Gastroesophageal sphincter (tissue), 4 donors: ENCODE measurements around the gene ZMAT5. TPM values are rescaled to one million over a fixed set of nuclear protein-coding genes. Genes with fewer than 3 reads are reported as not detected.

ENCODE experiments used
- ATAC-seq: fragments of 150-250 bp; one replicate; pipeline ENCODE4 v1.9.1; 2016; ENCODE audit warnings: mild to moderate bottlenecking, moderate library complexity
- H3K27ac ChIP-seq, 4 donors: fragments of 200-600 bp; sonication (generic) in 3 of 4; 1 replicate in 3 of 4; 2 replicates in 1 of 4; pipeline ENCODE4 v1.5.1; 2016 to 2019
- H3K27me3 ChIP-seq: fragments of 200-600 bp; sonication (generic); one replicate; pipeline ENCODE4 v1.5.1; 2019
- H3K36me3 ChIP-seq, 2 donors: fragments of 200-600 bp; sonication (generic); one replicate each; pipeline ENCODE4 v1.5.1; 2019; ENCODE audit warnings: control low read depth in 1 of 2
- H3K4me1 ChIP-seq, 3 donors: fragments of 200-600 bp; sonication (generic); 1 replicate in 2 of 3; 2 replicates in 1 of 3; pipeline ENCODE4 v1.5.1; 2016 to 2019; ENCODE audit warnings: control low read depth in 2 of 3
- H3K4me3 ChIP-seq, 2 donors: fragments of 200-600 bp; sonication (generic); one replicate each; pipeline ENCODE4 v1.5.1; 2019; ENCODE audit warnings: mild to moderate bottlenecking in 1 of 2, moderate library complexity in 1 of 2
- H3K9me3 ChIP-seq, 3 donors: fragments of 200-600 bp; sonication (generic); one replicate each; pipeline ENCODE4 v1.5.1; 2017 to 2019; ENCODE audit warnings: control low read depth in 2 of 3
- CTCF ChIP-seq, 4 experiments: fragments of 200-600 bp in 2 of 4; fragments of 450-650 bp in 2 of 4; sonication (generic) in 1 of 4; IDR thresholded peaks; one replicate each; pipeline ENCODE4 v1.5.1; 2017 to 2019; ENCODE audit warnings: antibody characterized with exemption in 4 of 4, mild to moderate bottlenecking in 2 of 4, moderate library complexity in 2 of 4
- EP300 ChIP-seq: sonication (generic); formaldehyde crosslinking; IDR thresholded peaks from one replicate; pipeline ENCODE4 v1.6.1; 2017; ENCODE audit warnings: antibody characterized with exemption, mild to moderate bottlenecking
- POLR2A ChIP-seq, 2 donors: fragments of 450-650 bp; IDR thresholded peaks; one replicate each; pipeline ENCODE4 v1.6.1; 2017; ENCODE audit warnings: antibody characterized with exemption in 2 of 2, mild to moderate bottlenecking in 2 of 2, moderate library complexity in 1 of 2
- POLR2AphosphoS5 ChIP-seq: sonication (generic); formaldehyde crosslinking; IDR thresholded peaks from one replicate; pipeline ENCODE4 v1.6.1; 2017; ENCODE audit warnings: antibody characterized with exemption
- WGBS, 2 donors: methylation state at CpG; one replicate each; pipeline ENCODE4 v1.1.5; 2018; ENCODE audit warnings: low coverage in 1 of 2; 5-methylcytosine and 5-hydroxymethylcytosine counted together
- total RNA-seq, 4 donors: library from RNA; depleted of rRNA; stranded (reverse); fragments of >200 nt; gene quantifications; one replicate each; pipeline ENCODE4 v1.1.0, GENCODE V29; 2016

ZMAT5 gene
- total RNA-seq, 4 donors from 2014 or later, result 10.6 to 26.5 (median 17.1) TPM

GRCh38 chr22:29726106-29726505 is 40.7 kb downstream of the ZMAT5 start:
- no peak for ATAC-seq
- WGBS, 2 donors, result no CpG with 5 or more reads among the region's 7 CpGs
- Histone ChIP-seq H3K4me3 (no peak overlapping the region), H3K27ac (no peak overlapping the region), H3K9me3 (no peaks in the 10 kb centered on the region), H3K27me3 (peaks cover 33% of the 10 kb centered on the region), H3K4me1 (peaks cover 0 to 9% (median 0%) of the 10 kb centered on the region in 3 donors), H3K36me3 (peaks cover 0 to 21% of the 10 kb centered on the region in 2 donors)
- TF ChIP-seq EP300, result no peak
- no peak for TF ChIP-seq POLR2AphosphoS5
- TF ChIP-seq CTCF (IDR thresholded peaks at IDR 0.05), result no peak
- TF ChIP-seq POLR2A (IDR thresholded peaks at IDR 0.05), result no peak

- Histone ChIP-seq H3K4me3 (no peak overlapping the region), H3K4me1 (peaks cover 0 to 19% (median 3%) of the 10 kb centered on the region in 3 donors), H3K9me3 (no peaks in the 10 kb centered on the region), H3K27me3 (peaks cover 46% of the 10 kb centered on the region), H3K36me3 (peaks cover 0 to 8% of the 10 kb centered on the region in 2 donors), H3K27ac (no peak overlapping the region)
- TF ChIP-seq POLR2AphosphoS5 (no peak), EP300 (no peak), CTCF (IDR thresholded peaks at IDR 0.05) (no peak), POLR2A (IDR thresholded peaks at IDR 0.05) (no peak)
- no CpG with 5 or more reads among the region's 8 CpGs for WGBS, 2 donors
- ATAC-seq, result no peak
These were observed 42.0 kb downstream of the ZMAT5 start for GRCh38 chr22:29724843-29725242.

GRCh38 chr22:29723766-29724165 is 43.0 kb downstream of the ZMAT5 start:
- H3K4me1 ChIP-seq, result peaks cover 0 to 25% (median 5%) of the 10 kb centered on the region in 3 donors
- no peak overlapping the region for H3K4me3 ChIP-seq
- H3K27ac ChIP-seq, result no peak overlapping the region
- TF ChIP-seq EP300 (no peak), POLR2AphosphoS5 (no peak), POLR2A (IDR thresholded peaks at IDR 0.05) (no peak), CTCF (IDR thresholded peaks at IDR 0.05) (no peak)
- no CpG with 5 or more reads among the region's 10 CpGs for WGBS, 2 donors
- no peaks in the 10 kb centered on the region for H3K36me3 ChIP-seq
- no peak for ATAC-seq
- H3K9me3 ChIP-seq, result no peaks in the 10 kb centered on the region
- H3K27me3 ChIP-seq, result peaks cover 57% of the 10 kb centered on the region

- H3K27me3 ChIP-seq, result peaks cover 68% of the 10 kb centered on the region
- WGBS, 2 donors, result no CpG with 5 or more reads among the region's 16 CpGs
- ATAC-seq, result no peak
- no peaks in the 10 kb centered on the region for H3K36me3 ChIP-seq
- peaks cover 0 to 25% (median 5%) of the 10 kb centered on the region in 3 donors for H3K4me1 ChIP-seq
- no peaks in the 10 kb centered on the region for H3K9me3 ChIP-seq
- no peak overlapping the region for H3K27ac ChIP-seq
- TF ChIP-seq CTCF (IDR thresholded peaks at IDR 0.05), result no peak
- TF ChIP-seq POLR2A (IDR thresholded peaks at IDR 0.05), result no peak
- TF ChIP-seq EP300, result no peak
- H3K4me3 ChIP-seq, result no peak overlapping the region
These were observed 44.2 kb downstream of the ZMAT5 start for GRCh38 chr22:29722587-29722986.

GRCh38 chr22:29722151-29722550 is 44.7 kb downstream of the ZMAT5 start:
- Histone ChIP-seq H3K4me1 (peaks cover 0 to 22% (median 5%) of the 10 kb centered on the region in 3 donors), H3K4me3 (no peak overlapping the region), H3K27me3 (peaks cover 73% of the 10 kb centered on the region), H3K27ac (no peak overlapping the region), H3K9me3 (no peaks in the 10 kb centered on the region), H3K36me3 (no peaks in the 10 kb centered on the region)
- WGBS, 2 donors, result 67% methylated on average over 3 of the region's 7 CpGs; no CpG with 5 or more reads in 1 of the 2 donors
- TF ChIP-seq CTCF (IDR thresholded peaks at IDR 0.05) (no peak), EP300 (no peak), POLR2A (IDR thresholded peaks at IDR 0.05) (no peak), POLR2AphosphoS5 (no peak)
- no peak for ATAC-seq
